GM21423 (cell line): ENCODE measurements around the gene PPM1L.
A peak's percentile ranks its signal among the peaks of the same experiment; 100 is the strongest.

Experiments used
- ATAC-seq: cut with Tn5 transposase; IDR thresholded peaks from one replicate; pipeline ENCODE4 v1.9.1; 2021; ENCODE audit warnings: mild to moderate bottlenecking, moderate library complexity; ENCODE audit not compliant: unreplicated experiment

PPM1L gene

GRCh38 chr3:161072211-161072621 is 316.2 kb downstream of the PPM1L start:
- no peak for ATAC-seq

GRCh38 chr3:161072751-161073150 is 316.7 kb downstream of the PPM1L start:
- no peak for ATAC-seq

DNA sequence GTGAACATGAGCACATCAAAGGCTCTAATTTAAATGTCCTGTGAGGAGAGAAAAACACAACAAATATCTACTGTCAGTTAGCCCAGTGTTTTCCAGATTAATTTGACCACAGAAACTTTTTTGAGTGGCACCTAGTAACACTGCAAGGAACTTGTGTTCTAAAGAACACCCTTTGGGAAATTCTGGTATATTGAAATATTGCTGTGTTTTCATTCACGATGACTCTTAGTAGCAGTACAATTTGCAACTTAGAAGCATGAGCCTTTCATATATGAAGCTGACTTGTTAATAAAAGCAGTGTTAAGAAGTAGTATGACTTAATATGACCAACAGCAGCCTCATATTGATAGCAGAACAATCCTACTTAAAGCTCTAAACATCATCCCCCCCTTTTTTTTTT is 317.1 kb downstream of the PPM1L start:
- ATAC-seq = no peak

- peak; percentile 92 for ATAC-seq
Measured at GRCh38 chr3:161081633-161082032, 325.6 kb downstream of the PPM1L start.

GRCh38 chr3:161082063-161082462 is 326.0 kb downstream of the PPM1L start:
- ATAC-seq = peak; percentile 23

DNA sequence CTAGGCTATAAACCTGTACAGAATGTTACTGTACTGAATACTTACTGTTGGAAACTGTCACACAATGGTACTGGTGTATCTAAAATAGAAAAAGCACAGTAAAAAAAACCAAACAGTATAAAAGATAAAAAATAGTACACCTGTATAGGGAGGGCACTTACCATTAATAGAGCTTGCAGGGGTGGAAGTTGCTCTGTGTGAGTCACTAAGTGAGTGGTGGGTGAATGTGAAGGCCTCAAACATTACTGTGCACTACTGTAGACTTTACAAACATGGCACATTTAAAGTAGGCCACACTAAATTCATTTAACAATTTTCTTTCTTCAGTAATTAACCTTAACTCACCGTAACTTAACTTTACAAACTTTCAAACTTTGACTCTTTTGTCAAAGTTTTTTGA is 327.1 kb downstream of the PPM1L start:
- no peak for ATAC-seq

- no peak for ATAC-seq
Measured at GRCh38 chr3:161084277-161084676, 328.2 kb downstream of the PPM1L start.

DNA sequence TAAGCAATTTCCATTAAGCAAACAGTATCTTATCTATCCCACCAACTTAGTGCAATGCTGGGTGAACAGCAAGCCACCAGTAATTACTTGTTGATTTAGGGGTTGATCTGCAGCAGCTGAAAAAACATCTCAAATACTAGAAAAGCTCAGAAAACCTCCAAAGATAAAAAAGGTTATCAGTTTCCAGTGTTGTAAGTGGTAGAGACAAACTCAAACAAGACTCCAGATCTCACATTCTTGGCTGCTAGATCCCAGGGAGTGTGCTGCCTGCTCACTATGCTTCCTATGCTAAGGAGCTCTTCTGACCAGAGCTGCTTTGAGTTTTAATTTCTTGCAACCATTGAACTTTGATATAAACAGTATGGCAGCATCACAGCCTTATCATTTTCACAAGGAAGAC is 337.9 kb downstream of the PPM1L start:
- ATAC-seq = no peak

GRCh38 chr3:161096771-161097367 is 340.8 kb downstream of the PPM1L start:
- ATAC-seq = no peak

DNA sequence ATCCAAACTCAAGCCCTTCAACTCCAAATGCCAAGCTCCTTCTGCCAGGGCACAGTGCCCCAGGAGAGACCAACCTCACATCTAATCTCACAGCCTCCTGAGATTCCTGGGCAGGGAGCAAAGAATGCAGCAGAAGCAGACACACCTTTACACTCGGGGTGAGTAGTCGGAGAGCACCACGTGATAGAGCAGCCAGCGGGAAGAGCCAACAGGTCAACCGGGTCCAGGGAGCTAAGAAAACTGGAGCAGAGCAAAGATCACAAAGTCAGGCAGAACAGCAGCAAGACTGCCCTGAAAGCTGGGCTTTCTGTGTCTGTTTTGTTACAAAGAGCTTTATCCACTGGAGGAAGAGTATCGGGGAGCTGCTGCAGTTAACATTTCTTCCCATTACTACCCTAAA is 345.0 kb downstream of the PPM1L start:
- ATAC-seq = no peak

DNA sequence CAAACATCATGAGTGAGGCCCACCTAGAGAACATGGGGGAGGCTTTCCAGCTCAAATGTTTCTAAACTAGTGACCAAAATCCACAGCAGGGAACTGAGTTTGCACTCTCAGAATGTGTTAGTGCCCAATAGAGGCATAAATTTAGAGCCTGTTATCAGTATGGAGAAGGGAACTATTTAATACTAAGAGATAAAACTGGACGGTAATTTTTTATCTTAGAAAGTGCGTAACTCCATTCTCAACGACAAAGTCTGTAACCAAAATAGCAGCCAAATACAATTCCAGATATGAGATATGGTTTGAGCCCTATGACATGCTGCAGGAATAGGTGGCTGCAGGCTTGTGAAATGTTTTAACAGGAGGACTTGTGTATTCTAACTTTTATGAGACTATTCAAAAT is 345.6 kb downstream of the PPM1L start:
- no peak for ATAC-seq

- no peak for ATAC-seq
Measured at GRCh38 chr3:161103776-161104385, 347.9 kb downstream of the PPM1L start.

DNA sequence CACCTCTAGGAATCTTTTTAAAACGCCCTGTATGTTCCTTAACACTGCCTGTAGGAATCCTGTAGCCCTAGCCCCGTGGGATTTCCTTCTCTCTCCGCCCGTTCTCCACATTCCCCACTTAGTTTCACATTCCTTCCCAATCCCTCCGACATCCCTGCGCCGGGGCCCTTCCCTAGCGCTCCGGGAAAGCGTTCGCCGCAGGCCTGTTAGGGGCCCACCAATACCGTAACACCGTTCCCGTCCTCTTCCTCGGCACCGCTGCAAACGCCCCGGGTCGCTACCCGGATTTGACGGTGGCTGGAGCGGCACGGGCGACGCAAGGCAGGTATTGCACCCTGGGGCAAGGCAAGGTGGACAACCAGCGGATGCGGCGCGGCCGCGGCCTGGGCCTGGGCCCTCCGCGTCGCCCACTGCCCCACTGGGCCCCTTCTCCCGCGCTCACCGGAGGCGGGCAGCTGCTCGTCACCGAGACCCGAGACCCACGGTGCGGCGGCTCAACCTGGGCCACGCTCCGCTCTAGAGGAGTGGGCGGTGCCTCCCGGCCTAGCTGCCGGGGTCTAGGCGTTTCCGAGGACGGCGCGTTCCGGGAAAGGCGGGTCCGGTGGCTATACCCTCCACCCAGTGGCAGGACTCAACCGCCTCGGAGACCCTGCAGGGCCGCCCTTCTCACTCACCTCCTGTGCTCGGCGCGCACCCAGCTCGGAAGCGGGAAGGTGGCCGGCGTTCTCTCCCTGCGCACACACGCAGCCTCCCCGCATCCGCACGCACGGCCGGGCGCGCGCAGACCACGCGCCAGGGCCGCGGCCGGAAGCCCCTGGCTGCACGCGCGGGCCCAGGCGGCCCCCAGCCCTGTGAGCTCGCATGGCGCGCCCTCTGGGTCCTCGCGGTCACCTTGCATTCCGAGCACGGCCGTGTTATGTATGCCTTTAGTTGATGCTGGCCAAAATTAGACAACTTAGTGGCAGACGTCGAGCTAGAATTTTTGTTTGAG is 348.8 kb downstream of the PPM1L start, which contains the start of gene B3GALNT1:
Gene B3GALNT1, minus strand, starts transcription at position 789 of the 991 bp plus-strand sequence. CDS start 18,595 bp downstream, outside the sequence.
- ATAC-seq = peak; percentile 66

GRCh38 chr3:161107311-161107710 is 351.3 kb downstream of the PPM1L start:
- ATAC-seq = no peak

- no peak for ATAC-seq
Measured at GRCh38 chr3:161108840-161109239, 352.8 kb downstream of the PPM1L start.

- ATAC-seq = no peak
Measured at GRCh38 chr3:161117646-161118045, 361.6 kb downstream of the PPM1L start.

- no peak for ATAC-seq
Measured at GRCh38 chr3:161126495-161126894, 370.5 kb downstream of the PPM1L start.
